ENCODE measurements around the gene GRM5.

The GRM5 gene

GRCh38 chr11:88618327-88619070, 447.3 kb downstream of the GRM5 start:
- no peak for DNase-seq (ENCODE audit: low read depth)

- no peak for DNase-seq (ENCODE audit: low read depth)
Observed at GRCh38 chr11:88617226-88617625, 448.6 kb downstream of the GRM5 start.

- DNase-seq (ENCODE audit: low read depth) = peak; percentile 35
Observed at GRCh38 chr11:88604260-88604659, 461.5 kb downstream of the GRM5 start.

- DNase-seq (ENCODE audit: low read depth) = no peak
Observed at GRCh38 chr11:88603091-88603867, 462.5 kb downstream of the GRM5 start.

GRCh38 chr11:88597387-88597786, 468.4 kb downstream of the GRM5 start:
- no peak for DNase-seq (ENCODE audit: low read depth)

- DNase-seq (ENCODE audit: low read depth) = no peak
Observed at GRCh38 chr11:88596786-88597185, 469.0 kb downstream of the GRM5 start.

- DNase-seq (ENCODE audit: low read depth) = no peak
Observed at GRCh38 chr11:88594274-88594950, 471.4 kb downstream of the GRM5 start.

- DNase-seq (ENCODE audit: low read depth) = no peak
Observed at GRCh38 chr11:88590361-88590760, 475.4 kb downstream of the GRM5 start.

- no peak for DNase-seq (ENCODE audit: low read depth)
Observed at GRCh38 chr11:88583251-88583650, 482.5 kb downstream of the GRM5 start.

- DNase-seq (ENCODE audit: low read depth) = no peak
Observed at GRCh38 chr11:88579466-88579865, 486.3 kb downstream of the GRM5 start.

GRCh38 chr11:88576741-88577140, 489.0 kb downstream of the GRM5 start:
- DNase-seq (ENCODE audit: low read depth) = no peak

- no peak for DNase-seq (ENCODE audit: low read depth)
Observed at GRCh38 chr11:88575916-88576315, 489.9 kb downstream of the GRM5 start.

- no peak for DNase-seq (ENCODE audit: low read depth)
Observed at GRCh38 chr11:88569342-88569741, 496.4 kb downstream of the GRM5 start.

GRCh38 chr11:88555829-88556202, 510.0 kb downstream of the GRM5 start:
- peak; percentile 7 for DNase-seq (ENCODE audit: low read depth)

GRCh38 chr11:88555018-88555828, 510.6 kb downstream of the GRM5 start:
- peak; percentile 99 for DNase-seq (ENCODE audit: low read depth)

- DNase-seq (ENCODE audit: low read depth) = no peak
Observed at GRCh38 chr11:88553204-88553603, 512.6 kb downstream of the GRM5 start.

GRCh38 chr11:88552379-88553062, 513.3 kb downstream of the GRM5 start:
- DNase-seq (ENCODE audit: low read depth) = peak; percentile 29

GRCh38 chr11:88544656-88545280, 521.0 kb downstream of the GRM5 start:
- no peak for DNase-seq (ENCODE audit: low read depth)

GRCh38 chr11:88543902-88544655, 521.7 kb downstream of the GRM5 start:
- peak; percentile 83 for DNase-seq (ENCODE audit: low read depth)

- no peak for DNase-seq (ENCODE audit: low read depth)
Observed at GRCh38 chr11:88541006-88541405, 524.8 kb downstream of the GRM5 start.

Data from amniotic epithelial cell (primary cell).